OCI-LY7 (cell line): ENCODE measurements around the gene GLS.

Source experiments
- CTCF ChIP-seq: fragments of 200-600 bp; sonication (generic); conservative IDR thresholded peaks from 2 replicates; pipeline ENCODE4 v1.5.1; 2014; ENCODE audit warnings: mild to moderate bottlenecking, antibody characterized with exemption, low read length, moderate library complexity, mixed read lengths
- EZH2phosphoT487 ChIP-seq: fragments of 200-600 bp; sonication (generic); IDR thresholded peaks from 2 replicates; pipeline ENCODE4 v1.6.1; 2018; ENCODE audit warnings: low read depth, borderline replicate concordance, mild to moderate bottlenecking, mixed run types, antibody characterized with exemption, low read length, moderate library complexity, mixed read lengths

DNA sequence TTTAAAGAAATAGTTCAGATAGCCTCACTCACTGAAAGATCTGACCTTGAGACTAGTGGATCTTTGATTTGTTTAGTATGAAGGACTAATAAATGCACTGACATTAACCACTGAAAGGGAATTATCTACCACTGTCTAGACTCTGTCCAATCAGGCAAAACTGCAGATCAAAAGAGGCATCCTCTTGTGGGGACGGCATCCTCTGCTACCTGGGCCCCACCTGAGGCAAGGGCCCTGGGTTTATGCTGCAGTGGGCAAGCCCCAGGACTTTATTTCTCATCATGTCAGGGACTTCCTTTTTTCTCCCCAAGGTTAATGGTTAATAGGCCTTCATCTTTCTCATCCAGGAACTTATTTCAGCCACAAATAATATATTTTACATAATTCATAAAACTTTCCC is 101.1 kb downstream of the GLS start:
- no peak for TF ChIP-seq CTCF
- no peak for TF ChIP-seq EZH2phosphoT487
